ENCODE results near the gene TLR6.
A peak's percentile ranks its signal among the peaks of the same experiment; 100 is the strongest.

The TLR6 gene

GRCh38 chr4:38785901-38786402 is 70.7 kb downstream of the TLR6 start (continued):
- TF ChIP-seq ZBTB11 (tag by site-specific recombination; conservative IDR thresholded peaks at IDR 0.05; ENCODE audit: low read depth): no peak

- no peaks in the 10 kb centered on the region for H3K9me3 ChIP-seq (ENCODE audit: control insufficient read depth, insufficient read depth, low read depth, low read length)
- no peak overlapping the region for H3K4me3 ChIP-seq (ENCODE audit: low read depth, low read length)
- ChIA-PET POLR2A (no interaction called here), CTCF (interaction anchor here (0.6 to 3.5 kb wide), 6 partner anchors 19 to 723 kb away, joined by 3 to 15 read pairs (median 5); partner anchors contain the start of gene TLR1)
- H3K36me3 ChIP-seq (ENCODE audit: control insufficient read depth in 2 of 2, insufficient read depth in 1 of 2, low read length in 2 of 2): no peaks in the 10 kb centered on the region
- TF ChIP-seq GLI4 (tag by site-specific recombination; IDR thresholded peaks at IDR 0.05): no peak
- no peak for TF ChIP-seq REPIN1 (tag by site-specific recombination; IDR thresholded peaks at IDR 0.05; ENCODE audit: low read depth)
- TF ChIP-seq ZNF324 (tag by site-specific recombination; IDR thresholded peaks at IDR 0.05): no peak
- no peak for TF ChIP-seq KLF1 (tag by site-specific recombination; IDR thresholded peaks at IDR 0.05)
- no peak for TF ChIP-seq RBAK (tag by site-specific recombination; IDR thresholded peaks at IDR 0.05)
- TF ChIP-seq ZNF274 (IDR thresholded peaks at IDR 0.05; ENCODE audit: low read length): no peak
- TF ChIP-seq ZNF274 (tag by site-specific recombination; IDR thresholded peaks at IDR 0.05; ENCODE audit: borderline replicate concordance): no peak
- TF ChIP-seq HIC1 (tag by site-specific recombination; IDR thresholded peaks at IDR 0.05): no peak
- TF ChIP-seq ZNF341 (tag by site-specific recombination; IDR thresholded peaks at IDR 0.05; ENCODE audit: low read depth): no peak
- TF ChIP-seq ATF2 (tag by site-specific recombination; IDR thresholded peaks at IDR 0.05; ENCODE audit: low read depth): no peak
- TF ChIP-seq BCL11A (tag by site-specific recombination; IDR thresholded peaks at IDR 0.05; ENCODE audit: low read depth): no peak
- TF ChIP-seq ZSCAN16 (tag by site-specific recombination; IDR thresholded peaks at IDR 0.05): no peak
- TF ChIP-seq ZNF223 (tag by site-specific recombination; IDR thresholded peaks at IDR 0.05): no peak
- no peak for TF ChIP-seq SP3 (tag by site-specific recombination; IDR thresholded peaks at IDR 0.05)
- TF ChIP-seq ZNF146 (tag by site-specific recombination; IDR thresholded peaks at IDR 0.05): no peak
- H3K4me1 ChIP-seq (ENCODE audit: control insufficient read depth, insufficient read depth, low read length): no peaks in the 10 kb centered on the region
- no peak overlapping the region for H3K27ac ChIP-seq (ENCODE audit: extremely low read depth, low read depth, low read length)
Measured at GRCh38 chr4:38785041-38785790, 71.4 kb downstream of the TLR6 start.

GRCh38 chr4:38784141-38784540 is 72.5 kb downstream of the TLR6 start:
- TF ChIP-seq PRDM2 (tag by site-specific recombination; IDR thresholded peaks at IDR 0.05; ENCODE audit: borderline replicate concordance): no peak
- peak; percentile 92 for TF ChIP-seq ZNF610 (tag by site-specific recombination; IDR thresholded peaks at IDR 0.05; ENCODE audit: borderline replicate concordance)
- ChIA-PET POLR2A (no interaction called here), CTCF (interaction anchor here (1.4 to 3.5 kb wide), 4 partner anchors 20 to 722 kb away, joined by 3 to 15 read pairs (median 10); partner anchors contain the start of gene TLR1)
- Histone ChIP-seq H3K4me3 (ENCODE audit: low read depth, low read length) (no peak overlapping the region), H3K9me3 (ENCODE audit: control insufficient read depth, insufficient read depth, low read depth, low read length) (no peaks in the 10 kb centered on the region), H3K27ac (ENCODE audit: extremely low read depth, low read depth, low read length) (no peak overlapping the region), H3K36me3 (ENCODE audit: control insufficient read depth in 2 of 2, insufficient read depth in 1 of 2, low read length in 2 of 2) (no peaks in the 10 kb centered on the region), H3K4me1 (ENCODE audit: control insufficient read depth, insufficient read depth, low read length) (no peaks in the 10 kb centered on the region)
